NCI-H2196 (cell line): ENCODE results near the gene TWNK.
A peak's percentile ranks its signal among the peaks of the same experiment; 100 is the strongest.
"Not testable (repeated sequence)": the region's sequence is repeated elsewhere in the genome, so short reads cannot be mapped to it uniquely, and the experiment has no call there.

ENCODE experiments used
- DNase-seq: peaks from one replicate; lab custom pipeline; 2025; ENCODE audit not compliant: unreplicated experiment; lab: John Stamatoyannopoulos, UW

TWNK gene

DNA sequence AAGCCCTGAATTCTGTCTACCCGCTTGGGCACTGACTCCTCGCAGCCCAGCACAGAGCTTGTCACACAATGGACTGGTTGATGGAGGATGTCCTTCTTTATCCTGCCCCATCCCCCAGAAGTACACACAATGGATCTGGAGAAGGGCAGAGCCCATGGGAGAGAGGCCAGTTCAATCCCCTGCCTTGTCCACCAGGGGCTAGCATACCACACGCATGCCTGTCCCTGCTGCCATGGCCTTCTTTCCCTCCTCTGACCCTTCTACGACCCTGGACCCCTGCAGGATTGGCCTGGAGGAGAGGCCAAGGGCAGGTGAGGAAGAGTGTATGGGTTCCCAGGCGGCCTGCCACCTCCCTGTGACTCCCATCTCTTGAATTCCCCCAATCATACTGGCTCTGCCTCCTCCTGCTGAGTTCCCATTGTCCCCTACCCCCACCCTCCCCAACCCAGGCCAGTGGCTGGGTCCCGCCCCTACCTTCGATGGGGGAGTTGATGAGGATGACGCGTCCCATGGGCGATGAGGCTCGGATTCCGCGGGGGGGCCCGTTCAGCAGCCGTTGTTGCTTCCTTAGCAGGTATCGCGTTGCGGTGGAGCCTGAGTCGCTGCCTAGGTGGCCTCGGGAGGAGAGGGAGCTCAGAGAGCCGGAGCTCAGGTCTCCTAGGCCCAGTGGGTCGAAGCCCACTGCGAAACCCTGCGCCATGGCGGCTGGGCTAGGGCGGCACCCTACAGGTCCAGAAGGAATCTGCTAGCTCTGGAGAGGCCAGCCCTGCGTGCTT lies 42.4 kb downstream of the TWNK start:
- no peak for DNase-seq

DNA sequence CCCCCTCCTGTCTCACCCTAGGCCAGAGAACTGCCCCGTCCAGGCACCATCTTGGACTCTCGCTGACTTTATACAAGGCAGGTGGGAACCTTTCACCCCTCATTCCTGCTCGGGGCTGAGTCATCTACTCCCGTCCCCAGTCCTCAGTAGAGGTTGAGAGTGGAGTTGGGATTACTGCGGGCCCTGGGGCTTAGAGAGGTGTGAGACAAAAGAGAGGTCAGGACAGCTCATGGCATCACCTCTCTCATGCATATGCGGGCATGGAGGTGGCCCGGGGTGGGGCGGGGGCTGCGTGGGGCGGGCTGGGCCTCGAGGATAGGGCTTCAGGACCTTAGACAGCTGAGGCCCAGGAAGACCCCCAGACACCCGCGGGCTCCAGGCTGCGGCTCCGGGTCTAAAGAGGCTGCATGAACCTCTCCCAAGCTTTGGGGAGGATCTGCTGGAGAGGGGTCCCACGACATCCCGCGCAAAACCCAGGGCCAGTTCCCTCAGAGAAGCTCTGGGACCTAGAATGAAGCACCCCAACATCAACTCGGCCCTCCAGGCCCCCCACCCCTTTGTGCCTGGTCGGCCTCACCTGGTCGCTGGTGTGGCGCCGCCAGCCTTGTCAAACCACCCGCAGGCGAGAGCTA lies 43.3 kb downstream of the TWNK start:
- DNase-seq: no peak

DNA sequence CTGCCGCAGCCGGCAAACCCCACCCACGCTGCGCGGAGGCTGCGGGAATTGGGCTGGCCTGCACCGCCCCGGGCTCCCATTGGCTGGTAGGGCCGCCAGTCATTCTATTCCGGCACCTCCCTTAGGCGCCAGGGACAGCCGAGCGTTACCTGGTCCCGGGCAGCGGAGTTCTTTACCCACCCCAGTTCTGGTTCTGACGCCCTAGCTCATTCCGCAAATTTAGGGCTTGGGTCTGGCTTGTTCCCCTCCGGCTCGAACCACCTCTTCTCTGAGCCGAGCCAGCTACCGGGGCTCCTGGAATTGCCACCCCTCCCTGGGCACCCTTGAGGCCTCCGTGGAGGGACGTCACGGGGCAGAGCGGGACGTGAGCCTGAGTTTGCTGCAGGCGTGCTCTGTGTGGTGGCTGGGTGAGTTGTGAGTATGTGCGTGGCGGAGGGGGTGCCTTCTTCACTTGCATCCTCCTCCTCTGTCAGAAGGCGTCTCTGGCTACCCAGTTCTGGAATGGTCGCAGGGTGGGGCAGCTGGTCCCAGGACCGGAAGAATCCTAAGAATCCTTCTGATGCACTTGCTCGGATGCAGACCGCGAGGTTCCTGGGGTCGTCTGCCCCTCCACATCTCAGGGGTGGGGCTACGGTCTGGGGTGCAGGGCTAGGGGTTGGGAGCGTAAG lies 43.9 kb downstream of the TWNK start, which contains the start of the genes PDZD7 and SFXN3:
TSS of gene PDZD7 (minus strand) at position 2 of the 668 bp plus-strand sequence. CDS start 910 bp downstream, outside the sequence.
TSS of gene SFXN3 (plus strand) at position 107 of the 668 bp plus-strand sequence. CDS start 3,461 bp downstream, outside the sequence.
- DNase-seq: peak; percentile 78

GRCh38 chr10:101031796-101032636 lies 44.7 kb downstream of the TWNK start:
- DNase-seq: no peak

GRCh38 chr10:101032637-101033224 lies 45.4 kb downstream of the TWNK start:
- peak; percentile 37 for DNase-seq

GRCh38 chr10:101033276-101033675 lies 45.9 kb downstream of the TWNK start:
- no peak for DNase-seq

DNA sequence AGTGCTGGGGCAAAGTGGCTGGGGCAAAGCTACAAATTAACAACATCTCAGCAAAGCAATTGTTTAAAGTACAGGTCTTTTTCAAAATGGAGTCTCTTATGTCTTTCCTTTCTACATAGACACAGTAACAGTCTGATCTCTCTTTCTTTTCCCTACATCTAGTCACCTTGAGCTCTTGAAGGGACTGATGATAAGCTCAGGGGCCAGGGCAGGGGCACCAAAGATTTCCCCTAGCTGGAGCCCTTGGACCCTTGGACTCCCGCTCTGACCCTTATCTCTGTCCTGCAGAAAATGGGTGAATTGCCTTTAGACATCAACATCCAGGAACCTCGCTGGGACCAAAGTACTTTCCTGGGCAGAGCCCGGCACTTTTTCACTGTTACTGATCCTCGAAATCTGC lies 47.1 kb downstream of the TWNK start:
- DNase-seq: not testable (repeated sequence)

DNA sequence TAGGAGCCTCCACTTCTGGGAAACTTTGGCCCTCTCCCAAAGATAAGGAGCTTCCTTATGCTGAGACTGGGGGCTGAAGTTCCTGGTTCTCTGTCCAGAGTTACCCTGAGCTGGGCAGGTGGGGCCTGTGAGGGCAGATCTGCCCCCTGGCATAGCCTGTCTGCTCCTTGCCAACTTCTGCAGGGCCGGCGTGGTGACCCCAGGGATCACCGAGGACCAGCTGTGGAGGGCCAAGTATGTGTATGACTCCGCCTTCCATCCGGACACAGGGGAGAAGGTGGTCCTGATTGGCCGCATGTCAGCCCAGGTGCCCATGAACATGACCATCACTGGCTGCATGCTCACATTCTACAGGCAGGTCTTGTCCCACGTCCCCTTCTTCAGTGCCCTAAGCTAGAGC lies 48.0 kb downstream of the TWNK start:
- no peak for DNase-seq

DNA sequence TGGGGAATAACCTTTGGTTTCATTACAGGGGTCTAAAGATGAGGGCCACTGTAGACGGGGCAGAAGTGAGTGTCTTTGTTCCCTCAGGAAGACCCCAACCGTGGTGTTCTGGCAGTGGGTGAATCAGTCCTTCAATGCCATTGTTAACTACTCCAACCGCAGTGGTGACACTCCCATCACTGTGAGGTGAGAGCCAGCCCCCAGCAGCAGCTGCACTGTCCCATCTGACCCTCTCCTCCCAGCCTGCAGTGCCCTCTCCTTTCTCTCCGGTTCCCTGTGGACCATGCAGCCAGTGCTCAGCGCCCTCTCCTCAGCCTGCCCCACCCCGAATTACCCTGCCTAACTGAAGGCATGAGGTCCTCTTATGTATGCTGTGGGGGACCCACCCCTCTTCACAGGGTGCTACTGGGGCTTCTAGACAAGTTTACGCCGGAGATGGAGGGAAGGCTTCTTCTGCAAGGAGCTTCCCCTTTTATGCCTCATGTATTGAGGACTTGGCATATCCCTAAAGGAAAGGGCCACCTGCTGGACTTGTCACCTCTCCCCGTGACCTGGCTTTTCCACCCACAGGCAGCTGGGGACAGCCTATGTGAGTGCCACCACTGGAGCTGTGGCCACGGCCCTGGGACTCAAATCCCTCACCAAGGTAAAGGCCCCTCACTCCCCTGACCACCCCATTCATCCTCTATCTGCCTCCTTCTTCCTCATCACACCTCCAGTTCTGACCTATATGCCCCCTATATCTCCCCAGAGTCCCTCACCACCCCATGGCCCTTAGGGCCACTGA lies 48.8 kb downstream of the TWNK start:
- no peak for DNase-seq

- no peak for DNase-seq
These were observed 49.4 kb downstream of the TWNK start for GRCh38 chr10:101036726-101037125.

GRCh38 chr10:101038484-101038883 lies 51.1 kb downstream of the TWNK start:
- DNase-seq: no peak

- no peak for DNase-seq
These were observed 52.7 kb downstream of the TWNK start for GRCh38 chr10:101040061-101040460.

DNA sequence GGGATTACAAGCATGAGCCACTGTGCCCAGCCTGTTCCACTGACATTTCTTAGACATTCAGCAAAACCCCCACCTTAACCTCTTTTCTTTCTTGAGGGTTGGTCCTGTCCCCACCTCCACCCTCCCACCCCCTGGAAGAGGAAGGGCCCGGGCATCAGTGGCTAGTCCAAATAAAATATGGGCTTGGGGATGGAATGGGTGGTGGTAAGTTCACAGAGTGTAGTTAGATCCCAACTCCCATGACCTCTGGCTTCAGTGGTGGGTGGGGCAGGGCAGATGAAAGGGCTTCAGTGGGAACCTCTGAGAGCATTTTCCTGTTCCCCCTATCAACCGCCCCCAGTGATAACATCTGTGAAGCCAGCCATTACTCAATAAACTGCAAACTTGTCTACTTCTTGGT lies 53.5 kb downstream of the TWNK start:
- no peak for DNase-seq

DNA sequence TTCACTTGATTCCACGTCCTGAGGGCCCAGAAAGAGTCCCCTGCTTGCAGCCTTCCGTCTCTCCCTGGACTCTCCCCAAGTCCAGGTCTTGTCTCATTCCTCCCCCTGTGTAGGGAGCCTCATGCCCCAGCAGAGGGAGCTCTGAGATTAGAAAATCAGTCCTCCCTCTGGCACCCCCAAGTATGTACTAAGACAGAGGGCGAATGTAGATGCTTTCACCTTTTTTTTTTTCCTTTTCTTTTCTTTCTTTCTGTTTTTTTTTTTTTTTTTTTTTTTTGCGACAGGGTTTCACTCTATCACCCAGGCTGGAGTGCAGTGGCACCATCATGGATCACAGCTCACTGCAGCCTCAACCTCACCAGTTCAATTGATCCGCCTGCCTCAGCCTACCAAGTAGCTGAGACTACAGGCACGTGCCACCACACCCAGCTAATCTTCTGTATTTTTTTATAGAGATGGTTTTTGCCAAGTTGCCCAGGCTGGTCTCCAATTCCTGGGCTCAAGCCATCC lies 54.0 kb downstream of the TWNK start:
- DNase-seq: peak; percentile 52

DNA sequence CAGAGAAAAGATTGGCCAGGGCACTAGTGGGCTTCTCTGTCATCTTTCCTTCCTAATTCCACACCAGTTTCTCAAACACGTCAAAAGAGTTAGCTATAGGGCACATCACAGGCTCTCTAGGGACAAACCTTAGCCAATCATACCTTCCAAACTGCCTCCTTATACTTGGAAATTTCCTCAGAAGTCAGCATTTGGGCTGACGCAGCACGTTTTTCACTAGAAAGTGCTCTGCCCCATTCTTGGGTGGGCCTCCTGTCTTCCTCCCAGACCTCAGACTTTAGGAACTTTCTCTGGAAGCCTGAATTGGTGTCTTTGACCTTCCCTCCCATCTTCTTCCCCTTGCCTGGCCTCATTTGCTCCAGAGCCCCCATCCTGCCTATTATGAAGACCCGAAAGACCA lies 54.8 kb downstream of the TWNK start:
- DNase-seq: no peak

- DNase-seq: peak; percentile 94
These were observed 55.5 kb downstream of the TWNK start for GRCh38 chr10:101042667-101043362.

DNA sequence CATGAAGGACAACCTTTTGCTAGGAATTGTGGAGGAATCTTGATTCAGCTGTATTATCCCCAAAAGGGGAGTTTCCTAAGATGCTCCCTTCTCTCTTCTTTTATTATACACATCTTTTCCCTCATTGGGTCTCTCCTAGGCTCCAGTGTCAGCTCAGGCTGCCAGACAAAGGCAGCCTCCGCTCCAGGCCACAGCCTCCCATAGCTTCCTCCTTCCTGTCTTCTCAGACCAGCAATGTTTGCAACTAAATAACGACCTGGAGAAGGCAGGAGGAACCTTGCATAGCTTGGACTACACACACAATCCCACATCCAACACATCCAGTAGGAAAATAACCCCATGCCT lies 56.0 kb downstream of the TWNK start:
- DNase-seq: no peak
